Stimulated activated CD4-positive, alpha-beta T cell treated with anti-CD3 and anti-CD28 coated beads, Interleukin-15, amount 100 ng/mL, for 48 hours (primary cell): ENCODE measurements around the gene RAC2.

Experiments used
- DNase-seq, 2 donors: peaks; one replicate each; pipeline ENCODE4 v3.0.0-alpha.2; 2020; ENCODE audit warnings: low read depth in 2 of 2

RAC2 gene

DNA sequence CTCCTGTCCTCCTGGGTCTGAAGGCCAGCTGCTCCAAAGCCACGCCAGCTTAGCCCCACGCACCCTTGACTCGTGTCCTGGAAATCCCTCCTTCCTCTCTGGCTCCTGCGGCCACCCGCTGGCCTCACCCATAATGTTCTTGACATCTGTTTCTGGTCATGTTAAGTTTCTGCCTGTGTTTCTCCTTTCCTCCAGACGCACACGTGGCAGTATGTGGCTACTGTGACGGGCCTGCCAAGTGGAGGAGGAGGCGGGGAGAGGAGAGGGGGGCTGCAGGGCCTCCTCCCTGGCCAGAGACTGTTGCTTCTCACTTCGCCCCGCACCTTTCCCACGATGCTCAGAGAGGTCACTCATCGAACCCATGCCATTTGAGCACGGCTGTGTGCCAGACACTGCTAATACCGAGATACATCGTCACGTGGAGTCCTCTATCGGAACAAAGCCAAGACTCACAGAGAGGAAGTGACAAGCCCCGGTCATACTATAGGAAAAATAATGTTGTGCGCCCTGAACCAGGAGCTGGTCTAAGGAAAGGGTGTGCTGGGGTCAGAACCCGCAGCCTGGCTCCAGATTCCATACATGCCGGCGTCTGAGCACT, 67.5 kb downstream of the RAC2 start:
- no peak for DNase-seq

DNA sequence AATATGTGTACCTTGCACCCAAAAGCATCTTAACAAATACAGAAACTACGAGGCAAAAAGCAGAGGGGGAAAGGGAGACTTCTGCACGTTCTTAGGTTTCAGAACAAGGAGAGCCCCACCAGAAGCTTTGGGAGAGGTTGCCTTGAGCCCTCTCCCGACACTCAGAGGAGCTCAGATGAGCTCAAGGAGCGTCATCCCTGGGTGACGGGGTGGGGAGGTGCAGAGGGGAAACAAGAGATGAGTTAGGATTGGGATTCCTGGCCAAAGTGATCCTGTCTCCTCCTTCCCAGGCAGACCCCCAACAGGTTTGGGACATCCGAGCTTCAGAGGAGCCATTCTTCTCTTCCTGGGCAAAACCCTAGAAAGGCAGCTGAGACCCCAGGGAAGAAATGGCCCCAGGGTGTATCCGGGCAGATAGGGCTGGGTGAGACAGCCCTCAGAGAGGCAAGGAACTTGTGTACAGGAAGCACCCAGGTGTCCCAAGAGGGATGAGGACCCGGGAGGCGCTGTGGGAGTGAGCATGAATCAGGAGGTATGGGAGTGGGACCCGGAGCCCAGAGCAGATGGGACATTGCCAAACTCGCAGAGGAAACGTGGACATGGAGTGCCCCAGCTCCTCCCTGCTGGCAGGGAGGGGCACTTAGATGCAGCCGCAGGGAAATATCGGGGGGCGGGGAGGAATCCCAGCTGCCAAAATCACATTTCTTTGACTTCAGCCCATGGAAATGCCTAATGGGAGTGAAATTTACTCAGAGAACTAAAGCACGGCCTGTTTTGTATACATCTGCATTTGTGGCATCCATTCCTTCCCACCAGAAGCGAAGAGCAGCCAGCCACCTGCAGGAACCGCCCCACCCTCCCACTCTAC, 68.4 kb downstream of the RAC2 start:
- DNase-seq = no peak
